SJCRH30 (cell line): ENCODE results near the gene ALG1. TPM values are rescaled to one million over a fixed set of nuclear protein-coding genes. Genes with fewer than 3 reads are reported as not detected.
"Not testable (repeated sequence)": the region's sequence is repeated elsewhere in the genome, so short reads cannot be mapped to it uniquely, and the experiment has no call there.

Source experiments
- DNase-seq, 2 experiments: peaks; one replicate each; pipeline ENCODE4 v3.0.0-alpha.2; 2015 to 2020
- H3K27ac ChIP-seq: fragments of 250-450 bp; sonication (Bioruptor Pico); 2 replicates; pipeline ENCODE4 v1.5.1; 2020; ENCODE audit warnings: mild to moderate bottlenecking, moderate library complexity
- H3K27me3 ChIP-seq: fragments of 250-450 bp; sonication (Bioruptor Pico); 2 replicates; pipeline ENCODE4 v1.5.1; 2020; ENCODE audit warnings: mild to moderate bottlenecking, moderate library complexity
- H3K36me3 ChIP-seq: fragments of 250-450 bp; sonication (Bioruptor Pico); 2 replicates; pipeline ENCODE4 v1.5.1; 2020; ENCODE audit warnings: mild to moderate bottlenecking, moderate library complexity
- H3K4me1 ChIP-seq: fragments of 250-450 bp; sonication (Bioruptor Pico); 2 replicates; pipeline ENCODE4 v1.5.1; 2020; ENCODE audit warnings: mild to moderate bottlenecking, moderate library complexity
- H3K4me3 ChIP-seq: fragments of 250-450 bp; sonication (Bioruptor Pico); 2 replicates; pipeline ENCODE4 v1.5.1; 2020; ENCODE audit warnings: mild to moderate bottlenecking, moderate library complexity
- H3K9me3 ChIP-seq: fragments of 250-450 bp; sonication (Bioruptor Pico); replicated peaks from 2 replicates; pipeline ENCODE4 v1.5.1; 2020; ENCODE audit warnings: mild to moderate bottlenecking, moderate library complexity
- total RNA-seq: library from RNA; depleted of rRNA; stranded (reverse); fragments of >200 nt; shearing (Covaris generic); gene quantifications from 2 replicates; pipeline ENCODE4 v1.2.3, GENCODE V29; 2014; rRNA removed

The ALG1 gene
- total RNA-seq, 1 experiment from 2014 or later = 8.2 TPM

GRCh38 chr16:5134739-5135452 is 63.3 kb downstream of the ALG1 start:
- H3K27me3 ChIP-seq, H3K4me1 ChIP-seq, DNase-seq, H3K36me3 ChIP-seq, H3K27ac ChIP-seq, H3K9me3 ChIP-seq, H3K4me3 ChIP-seq: not testable (repeated sequence)

Other genes with a start within 250 kb of the ALG1 start
- 40.3 and 45.3 TPM in 2 replicates for gene GLYR1, start 224.6 kb upstream of the ALG1 start, total RNA-seq
- gene UBN1, start 224.4 kb upstream of the ALG1 start, total RNA-seq = 27.6 and 28.1 TPM in 2 replicates
- gene PPL, start 134.7 kb upstream of the ALG1 start, total RNA-seq = 0.18 and 0.22 TPM in 2 replicates
- gene SEC14L5, start 113.5 kb upstream of the ALG1 start, total RNA-seq = not detected in 2 replicates
- 6.4 and 8.1 TPM in 2 replicates for gene NAGPA, start 37.9 kb upstream of the ALG1 start, total RNA-seq
- not detected in 2 replicates for gene C16orf89, start 5.9 kb upstream of the ALG1 start, total RNA-seq
- 10.9 and 14.2 TPM in 2 replicates for gene EEF2KMT, start 26.0 kb downstream of the ALG1 start, total RNA-seq